Posterior cingulate gyrus (tissue), 11 donors: ENCODE data around the gene USP9X.
"Not testable (repeated sequence)": the region's sequence is repeated elsewhere in the genome, so short reads cannot be mapped to it uniquely, and the experiment has no call there.

Source experiments
- DNase-seq, 10 donors: peaks; one replicate each; pipeline versions ENCODE4 v3.0.0 to v3.0.0-alpha.2; 2020 to 2021; ENCODE audit warnings: mixed read lengths in 3 of 10
- intact Hi-C: fragments of 100-400 bp; cut with DNase I; formaldehyde crosslinking; loops from one replicate; pipeline ENCODE4 v1.15.1; 2023

The USP9X gene

DNA sequence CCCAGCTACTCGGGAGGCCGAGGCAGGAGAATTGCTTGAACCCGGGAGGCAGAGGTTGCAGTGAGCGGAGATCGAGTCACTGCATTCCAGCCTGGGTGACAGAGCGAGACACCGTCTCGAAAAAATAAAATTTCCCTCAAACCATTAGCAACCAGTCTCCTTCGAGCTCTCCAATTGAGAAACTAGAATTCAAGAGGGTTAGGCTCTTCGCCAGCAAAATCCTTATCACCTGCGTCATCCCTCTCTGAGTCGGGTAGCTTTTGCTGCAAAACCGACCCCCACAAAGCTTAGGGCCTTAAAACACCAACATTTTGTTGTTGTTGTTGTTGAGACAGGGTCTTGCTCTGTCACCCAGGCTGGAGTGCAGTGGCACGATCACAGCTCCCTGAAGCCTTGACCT is 173.6 kb downstream of the USP9X start:
- intact Hi-C loops, result loop anchor here (10.0 kb wide), 1 partner anchor 714 kb away; no protein-coding TSS in a partner anchor
- no peak for DNase-seq

DNA sequence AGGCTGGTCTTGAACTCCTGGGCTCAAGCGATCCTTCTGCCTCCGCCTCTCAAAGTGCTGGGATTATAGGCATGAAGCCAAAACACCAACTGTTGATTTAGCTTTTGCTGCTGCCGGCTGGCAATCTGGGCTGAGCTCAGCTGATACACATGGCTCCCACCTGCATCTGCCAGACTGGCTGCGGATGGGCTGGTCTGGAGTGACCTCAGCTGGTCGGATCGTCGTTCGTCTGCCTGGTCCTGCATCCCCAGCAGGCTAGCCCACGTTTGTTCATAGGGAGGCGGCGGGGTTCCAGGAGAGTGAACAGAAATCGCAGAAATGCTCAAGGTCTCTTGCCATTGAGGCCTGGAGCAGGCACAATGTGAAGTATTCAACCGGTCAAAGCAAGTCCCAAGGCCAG is 174.3 kb downstream of the USP9X start:
- no peak for DNase-seq
- intact Hi-C loops, result loop anchor here (10.0 kb wide), 1 partner anchor 715 kb away; no protein-coding TSS in a partner anchor

DNA sequence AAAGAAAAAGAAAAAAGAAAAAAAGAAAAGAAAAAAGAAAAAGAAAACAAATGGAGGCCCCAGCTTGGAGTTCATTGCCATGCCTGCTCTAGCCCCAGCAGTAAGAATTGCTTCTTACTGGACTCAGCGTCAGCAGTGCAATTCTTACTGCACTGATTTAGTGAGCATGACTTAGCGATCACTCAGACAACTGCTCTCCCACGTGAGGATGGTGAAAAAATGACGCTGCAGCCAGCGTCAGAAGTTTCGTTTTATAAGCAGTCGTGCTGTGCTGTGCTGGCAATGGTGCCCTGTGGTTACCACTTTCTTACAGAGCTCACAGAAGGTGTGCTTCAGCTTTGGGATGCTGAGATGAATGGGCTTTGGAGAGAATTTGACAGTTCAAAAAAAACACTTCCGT is 180.4 kb downstream of the USP9X start:
- peak in 7 of 10 donors; percentile 8 to 74 (median 22) for DNase-seq
- intact Hi-C loops, result no loop called here

DNA sequence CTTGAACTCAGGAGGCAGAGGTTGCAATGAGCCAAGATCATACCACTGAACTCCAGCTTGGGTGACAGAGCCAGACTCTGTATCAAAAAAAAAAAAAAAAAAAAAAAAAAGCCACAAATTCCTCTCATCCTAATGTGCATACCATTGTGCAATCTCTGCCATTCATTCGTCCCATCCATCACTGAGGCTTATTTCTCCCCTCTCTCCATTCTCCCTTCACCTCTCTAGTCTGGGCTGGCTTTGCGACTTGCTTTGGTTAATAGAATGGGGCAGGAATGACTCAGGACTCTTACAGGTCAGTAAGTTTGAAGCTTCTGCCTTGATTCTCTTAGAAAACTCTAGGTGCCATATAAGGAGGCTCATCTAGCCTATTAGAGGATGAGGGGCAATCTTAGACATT is 188.4 kb downstream of the USP9X start:
- no peak for DNase-seq
- intact Hi-C loops, result loop anchor here (10.0 kb wide), 1 partner anchor 61 kb away; the partner anchor contains the start of gene DDX3X

DNA sequence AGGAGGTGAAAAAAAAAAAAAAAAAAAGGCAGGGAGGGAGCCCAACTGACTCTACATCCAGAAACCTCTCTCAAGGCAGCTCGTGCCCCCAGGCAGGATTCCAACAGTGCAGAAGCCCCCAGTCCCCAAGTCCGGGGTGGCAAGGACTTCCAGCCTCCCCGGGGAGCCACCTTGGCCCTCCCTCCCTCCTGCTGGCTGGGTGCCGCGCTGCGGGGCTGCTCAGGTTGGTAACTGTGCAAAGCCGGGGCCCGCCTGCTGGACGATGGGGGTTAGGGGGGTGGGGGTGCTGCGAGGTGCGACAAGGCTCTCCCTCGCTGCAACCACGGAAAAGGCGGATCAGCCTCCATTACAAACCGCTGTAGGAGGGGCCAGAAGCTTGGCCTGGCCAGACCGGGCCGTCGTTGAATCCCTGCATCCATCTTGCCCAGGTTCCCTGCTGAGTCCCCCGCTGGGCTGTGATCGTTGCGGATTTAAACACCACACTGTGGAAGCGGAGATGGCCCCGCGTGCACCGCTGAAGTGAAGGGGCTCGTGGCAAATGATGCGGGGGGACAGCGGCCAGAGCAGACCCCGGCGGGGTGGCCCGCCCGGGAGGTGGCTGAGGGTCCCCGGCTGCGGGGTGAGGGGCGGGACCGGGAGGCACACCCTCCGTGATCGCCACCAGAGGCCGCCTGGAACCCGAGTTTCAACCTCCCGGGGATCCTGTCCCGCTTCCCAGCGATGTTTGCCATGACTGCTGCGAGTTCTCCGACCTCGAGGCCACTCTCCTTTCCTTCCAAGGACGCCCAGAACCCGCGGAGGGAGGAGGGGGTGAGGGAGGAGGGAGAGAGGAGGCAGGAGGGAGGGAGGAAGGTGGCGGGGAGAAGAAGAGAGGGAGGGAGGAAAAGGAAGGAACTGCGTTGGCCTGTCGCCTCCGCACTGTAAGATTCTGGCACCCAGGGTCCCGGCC is 190.7 kb downstream of the USP9X start:
- intact Hi-C loops, result loop anchor here (10.0 kb wide), 1 partner anchor 59 kb away; the partner anchor contains the start of gene DDX3X
- DNase-seq, result peak; percentile 35 to 94 (median 60)

DNA sequence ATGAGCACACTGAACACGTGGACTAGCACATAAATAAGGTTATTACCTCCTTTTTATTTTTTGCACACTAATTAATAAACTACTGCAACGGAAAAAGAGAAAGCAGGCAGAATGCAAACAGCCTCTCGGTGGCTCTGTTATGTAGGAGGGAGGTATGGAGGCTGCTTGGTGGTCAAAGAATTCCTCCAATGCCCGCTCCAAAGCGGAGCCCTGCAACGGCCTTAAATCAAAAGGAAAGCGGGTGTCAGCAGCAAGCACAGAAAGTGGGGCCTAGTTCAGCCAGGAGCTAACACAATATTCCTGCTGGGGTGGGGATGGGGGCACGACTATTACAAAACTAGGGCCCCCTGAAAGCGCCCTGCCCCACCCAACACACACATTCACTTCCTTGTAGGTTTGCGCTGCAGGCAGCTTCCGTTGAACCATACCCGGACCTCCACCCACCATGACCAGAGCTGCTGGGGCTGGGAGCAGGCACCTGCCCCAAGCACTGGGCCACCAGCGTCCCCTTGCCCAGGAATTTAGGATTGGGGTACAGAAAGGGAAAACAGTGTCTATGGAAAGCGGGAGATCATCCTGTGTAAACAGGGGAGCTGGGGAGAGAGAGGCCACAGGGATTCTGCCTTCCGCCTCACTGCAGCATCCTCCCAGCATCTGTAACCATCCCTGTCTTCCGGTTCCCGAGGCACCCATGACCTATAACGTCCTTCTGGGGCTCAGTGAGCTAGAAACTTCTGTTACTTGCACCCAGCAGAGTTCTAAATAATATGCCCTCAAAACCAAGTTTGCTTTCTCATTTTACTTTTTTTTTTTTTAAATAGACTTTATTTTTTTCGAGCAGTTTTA is 191.6 kb downstream of the USP9X start:
- intact Hi-C loops, result loop anchor here (10.0 kb wide), 1 partner anchor 58 kb away; the partner anchor contains the start of gene DDX3X
- peak in 1 of 10 donors; percentile 47 for DNase-seq

DNA sequence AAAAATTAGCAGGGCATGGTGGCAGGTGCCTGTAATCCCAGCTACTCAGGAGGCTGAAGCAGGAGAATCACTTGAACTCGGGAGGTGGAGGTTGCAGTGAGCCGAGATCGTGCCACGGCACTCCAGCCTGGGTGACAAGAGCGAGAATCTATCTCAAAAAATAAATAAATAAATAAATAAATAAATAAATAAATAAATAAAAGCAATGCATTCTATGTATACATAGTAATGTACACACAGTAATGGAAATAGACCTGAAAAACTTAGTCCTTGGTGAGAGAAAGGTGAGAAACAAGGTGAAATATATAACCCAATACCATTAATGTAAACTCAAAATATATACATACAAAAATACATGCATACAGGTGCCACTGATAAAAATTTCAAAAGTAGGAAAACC is 197.1 kb downstream of the USP9X start:
- intact Hi-C loops, result not testable (repeated sequence)
- peak in 1 of 10 donors; percentile 18 for DNase-seq

DNA sequence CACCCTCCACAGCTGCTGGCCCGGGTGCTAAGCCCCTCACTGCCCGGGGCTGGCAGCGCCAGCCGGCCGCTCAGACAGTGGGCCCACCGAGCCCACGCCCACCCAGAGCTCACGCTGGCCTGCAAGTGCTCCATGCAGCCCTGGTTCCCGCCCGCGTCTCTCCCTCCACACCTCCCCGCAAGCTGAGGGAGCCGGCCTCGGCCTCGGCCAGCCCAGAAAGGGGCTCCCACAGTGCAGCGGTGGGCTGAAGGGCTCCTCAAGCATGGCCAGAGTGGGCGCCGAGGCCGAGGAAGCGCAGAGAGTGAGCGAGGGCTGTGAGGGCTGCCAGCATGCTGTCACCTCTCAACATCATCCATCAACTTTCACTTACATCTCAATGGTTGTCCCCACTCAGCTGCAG is 200.7 kb downstream of the USP9X start:
- peak in 1 of 10 donors; percentile 12 for DNase-seq
- intact Hi-C loops, result not testable (repeated sequence)
